Neuronal stem cell (in vitro differentiated cells): ENCODE data around the gene SPHK2.

Source experiments
- DNase-seq: peaks from one replicate; pipeline ENCODE4 v3.0.0-alpha.2; 2013; ENCODE audit warnings: low spot score
- H2AFZ ChIP-seq: one replicate; pipeline ENCODE4 v1.6.1; 2013; ENCODE audit warnings: mild to moderate bottlenecking, low read length, inconsistent platforms
- H2AK5ac ChIP-seq: 2 replicates; pipeline ENCODE4 v1.6.1; 2013; ENCODE audit warnings: low read depth, mild to moderate bottlenecking, inconsistent platforms, low read length, moderate library complexity, mixed read lengths
- H2BK120ac ChIP-seq: 2 replicates; pipeline ENCODE4 v1.6.1; 2013; ENCODE audit warnings: low read depth, mild to moderate bottlenecking, inconsistent platforms, low read length, moderate library complexity, mixed read lengths
- H2BK12ac ChIP-seq: one replicate; pipeline ENCODE4 v1.6.1; 2013; ENCODE audit warnings: low read length, inconsistent platforms
- H2BK15ac ChIP-seq: 2 replicates; pipeline ENCODE4 v1.6.1; 2013; ENCODE audit warnings: mild to moderate bottlenecking, low read length, inconsistent platforms, mixed read lengths
- H2BK5ac ChIP-seq: one replicate; pipeline ENCODE4 v1.6.1; 2013; ENCODE audit warnings: inconsistent platforms, mild to moderate bottlenecking, low read length, moderate library complexity
- H3K14ac ChIP-seq: one replicate; pipeline ENCODE4 v1.6.1; 2013; ENCODE audit warnings: low read length, inconsistent platforms
- H3K18ac ChIP-seq: 2 replicates; pipeline ENCODE4 v1.6.1; 2013; ENCODE audit warnings: low read length, inconsistent platforms
- H3K23ac ChIP-seq: 2 replicates; pipeline ENCODE4 v1.6.1; 2013; ENCODE audit warnings: low read depth, mild to moderate bottlenecking, mixed read lengths, low read length, inconsistent platforms; ENCODE audit not compliant: poor library complexity
- H3K27ac ChIP-seq: replicated peaks from 3 replicates; pipeline ENCODE4 v1.5.1; 2013; ENCODE audit warnings: low read length, inconsistent platforms
- H3K27me3 ChIP-seq, 3 experiments: 2 replicates each; pipeline ENCODE4 v1.6.1; 2013; ENCODE audit warnings: low read length in 3 of 3, mild to moderate bottlenecking in 2 of 3, inconsistent platforms in 1 of 3, low read depth in 1 of 3, mixed read lengths in 1 of 3, moderate library complexity in 1 of 3; ENCODE audit not compliant: control insufficient read depth in 3 of 3, insufficient read depth in 3 of 3
- H3K36me3 ChIP-seq, 2 donors: replicated peaks in 1 of 2; 2 replicates each; pipeline ENCODE4 v1.6.1; 2013; ENCODE audit warnings: low read length in 2 of 2; ENCODE audit not compliant: control insufficient read depth in 2 of 2, insufficient read depth in 2 of 2
- H3K4ac ChIP-seq: 2 replicates; pipeline ENCODE4 v1.6.1; 2013; ENCODE audit warnings: inconsistent platforms, mild to moderate bottlenecking, low read length, moderate library complexity
- H3K4me1 ChIP-seq, 2 donors: 1 replicate in 1 of 2; 2 replicates in 1 of 2; pipeline ENCODE4 v1.6.1; 2013; ENCODE audit warnings: low read length in 2 of 2, low read depth in 1 of 2; ENCODE audit not compliant: control insufficient read depth in 2 of 2, insufficient read depth in 1 of 2
- H3K4me2 ChIP-seq: one replicate; pipeline ENCODE4 v1.6.1; 2013; ENCODE audit warnings: mild to moderate bottlenecking, low read length, inconsistent platforms; ENCODE audit not compliant: insufficient read depth, poor library complexity, severe bottlenecking
- H3K4me3 ChIP-seq, 2 donors: 2 replicates each; pipeline ENCODE4 v1.5.1; 2013; ENCODE audit warnings: low read length in 2 of 2, mild to moderate bottlenecking in 2 of 2, inconsistent platforms in 1 of 2, moderate library complexity in 1 of 2
- H3K79me1 ChIP-seq: one replicate; pipeline ENCODE4 v1.6.1; 2013; ENCODE audit warnings: low read depth, mild to moderate bottlenecking, inconsistent platforms, low read length, moderate library complexity
- H3K9ac ChIP-seq: one replicate; pipeline ENCODE4 v1.6.1; 2013; ENCODE audit warnings: mild to moderate bottlenecking, low read depth, low read length, inconsistent platforms; ENCODE audit not compliant: poor library complexity
- H3K9me3 ChIP-seq, 2 donors: replicated peaks in 1 of 2; 2 replicates each; pipeline versions ENCODE3 to v1.6.1; 2013; ENCODE audit warnings: low read length in 2 of 2, mild to moderate bottlenecking in 2 of 2, inconsistent platforms in 1 of 2, low read depth in 1 of 2, mixed read lengths in 1 of 2, moderate library complexity in 1 of 2; ENCODE audit not compliant: control insufficient read depth in 2 of 2, insufficient read depth in 1 of 2
- H4K8ac ChIP-seq: one replicate; pipeline ENCODE4 v1.6.1; 2013; ENCODE audit warnings: low read depth, mild to moderate bottlenecking, inconsistent platforms, low read length, moderate library complexity
- H4K91ac ChIP-seq: one replicate; pipeline ENCODE4 v1.6.1; 2013; ENCODE audit warnings: low read length, low read depth, mild to moderate bottlenecking, inconsistent platforms; ENCODE audit not compliant: poor library complexity
- WGBS, 2 donors: extraction: QIAGEN DNeasy Blood & Tissue Kit; methylation state at CpG; one replicate each; pipeline ENCODE4 v1.1.7; 2013; ENCODE audit warnings: missing lambda C conversion rate in 2 of 2, mixed read lengths in 1 of 2; ENCODE audit not compliant: insufficient read length in 2 of 2, insufficient replicate concordance in 1 of 2; ENCODE audit errors: extremely low coverage in 2 of 2; 5-methylcytosine and 5-hydroxymethylcytosine counted together

Gene SPHK2

GRCh38 chr19:48633148-48634035 is 14.1 kb downstream of the SPHK2 start:
- no peak overlapping the region for H3K4me3 ChIP-seq
- H2BK15ac ChIP-seq, result no peak overlapping the region
- no peak overlapping the region for H3K4me2 ChIP-seq
- H3K27me3 ChIP-seq, result peaks cover 0 to 4% (median 0%) of the 10 kb centered on the region in 3 experiments
- no peak overlapping the region for H3K18ac ChIP-seq
- peak overlapping the region; percentile 61 for H2AK5ac ChIP-seq
- peaks cover 29 to 42% of the 10 kb centered on the region in 2 donors for H3K4me1 ChIP-seq
- H4K8ac ChIP-seq, result peak overlapping the region; percentile 19
- H2BK5ac ChIP-seq, result no peak overlapping the region
- no peak overlapping the region for H3K27ac ChIP-seq
- no peak overlapping the region for H2BK12ac ChIP-seq
- peaks cover 7 to 25% of the 10 kb centered on the region in 2 donors for H3K36me3 ChIP-seq
- H3K23ac ChIP-seq, result no peak overlapping the region
- no peak overlapping the region for H3K9ac ChIP-seq
- H3K9me3 ChIP-seq, result no peaks in the 10 kb centered on the region
- no peak for DNase-seq
- no peak overlapping the region for H3K14ac ChIP-seq
- WGBS, 2 donors, result no CpG with 5 or more reads among the region's 22 CpGs
- H3K4ac ChIP-seq, result no peak overlapping the region
- no peak overlapping the region for H2BK120ac ChIP-seq
- no peaks in the 10 kb centered on the region for H3K79me1 ChIP-seq
- H4K91ac ChIP-seq, result no peak overlapping the region
- no peak overlapping the region for H2AFZ ChIP-seq

DNA sequence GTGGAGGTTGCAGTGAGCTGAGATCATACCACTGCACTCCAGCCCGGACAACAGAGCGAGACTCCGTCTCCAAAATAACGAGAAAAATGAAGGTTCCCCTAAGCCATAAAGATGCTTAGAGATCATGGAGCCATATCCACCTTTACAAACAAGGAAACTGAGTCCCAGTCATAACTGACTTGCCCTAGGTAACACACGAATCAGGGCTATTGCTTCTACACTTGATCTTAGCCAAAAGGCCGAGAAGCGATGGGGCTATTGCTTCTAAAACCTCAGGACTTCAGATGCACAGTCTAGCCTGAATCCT is 14.7 kb downstream of the SPHK2 start:
- H3K36me3 ChIP-seq, result peaks cover 7 to 19% of the 10 kb centered on the region in 2 donors
- H3K14ac ChIP-seq, result no peak overlapping the region
- no peak overlapping the region for H3K9ac ChIP-seq
- H3K27ac ChIP-seq, result no peak overlapping the region
- H3K18ac ChIP-seq, result no peak overlapping the region
- H3K27me3 ChIP-seq, result peaks cover 0 to 4% (median 0%) of the 10 kb centered on the region in 3 experiments
- H3K79me1 ChIP-seq, result no peaks in the 10 kb centered on the region
- H3K4me2 ChIP-seq, result no peak overlapping the region
- no CpG with 5 or more reads among the region's 7 CpGs for WGBS, 2 donors
- no peak overlapping the region for H3K4ac ChIP-seq
- H2AFZ ChIP-seq, result peak overlapping the region; percentile 35
- H2BK120ac ChIP-seq, result no peak overlapping the region
- DNase-seq, result no peak
- no peak overlapping the region for H2AK5ac ChIP-seq
- no peak overlapping the region for H4K91ac ChIP-seq
- H4K8ac ChIP-seq, result no peak overlapping the region
- H2BK5ac ChIP-seq, result no peak overlapping the region
- no peaks in the 10 kb centered on the region for H3K9me3 ChIP-seq
- H3K4me3 ChIP-seq, result peak overlapping the region in 1 of 2 donors; percentile 11
- H3K23ac ChIP-seq, result no peak overlapping the region
- peaks cover 34 to 47% of the 10 kb centered on the region in 2 donors for H3K4me1 ChIP-seq
- H2BK12ac ChIP-seq, result no peak overlapping the region
- no peak overlapping the region for H2BK15ac ChIP-seq

DNA sequence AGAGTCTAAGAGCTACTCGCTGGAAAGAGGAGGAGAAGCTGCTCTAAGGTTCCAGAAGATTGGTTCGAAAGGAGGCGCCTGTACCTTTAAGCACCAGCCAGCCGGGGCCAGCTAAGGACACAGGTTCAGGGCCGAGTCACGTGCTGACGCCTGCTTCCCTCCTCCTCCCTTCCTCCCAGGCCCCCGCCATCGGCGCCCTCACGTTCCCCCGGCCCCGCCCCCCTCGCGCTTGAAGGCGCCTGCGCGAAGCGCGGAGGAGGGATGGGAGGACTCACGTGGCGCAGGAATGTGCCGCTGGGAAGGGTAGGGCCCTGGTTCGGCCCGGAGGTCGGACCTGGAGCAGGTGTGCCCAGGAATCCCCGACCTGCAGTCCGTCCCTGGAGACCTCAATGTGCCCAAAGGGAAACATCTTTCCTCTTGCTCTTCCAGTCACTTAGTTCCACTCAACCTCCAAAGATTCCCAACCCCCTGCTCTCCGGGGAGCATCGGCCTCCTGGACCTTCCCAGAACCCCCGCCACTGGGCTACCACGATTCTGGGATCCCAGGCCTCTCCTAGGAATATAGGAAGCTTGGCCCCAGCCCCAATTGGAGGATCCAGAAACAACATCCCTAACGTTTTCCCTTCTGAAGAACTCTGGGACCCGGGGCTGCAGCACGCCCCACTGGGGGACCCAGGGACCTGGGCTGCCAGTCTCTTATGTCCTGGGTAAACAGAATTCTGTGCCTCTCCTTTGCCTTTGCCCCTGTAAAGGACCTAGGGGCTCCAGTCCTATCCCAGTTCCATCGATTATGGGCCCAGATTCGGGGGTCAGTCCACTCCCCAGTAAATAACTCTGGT is 15.3 kb downstream of the SPHK2 start:
- Histone ChIP-seq H2BK12ac (no peak overlapping the region), H3K9ac (no peak overlapping the region), H2BK120ac (no peak overlapping the region), H2BK15ac (peak overlapping the region; percentile 46), H2AFZ (peak overlapping the region; percentile 83), H3K9me3 (peaks cover 0 to 3% of the 10 kb centered on the region in 2 donors), H3K27ac (peak overlapping the region; percentile 57), H3K18ac (peak overlapping the region; percentile 81), H2AK5ac (peak overlapping the region; percentile 23), H3K27me3 (peaks cover 0 to 4% (median 0%) of the 10 kb centered on the region in 3 experiments), H3K4me1 (peaks cover 31 to 47% of the 10 kb centered on the region in 2 donors), H4K91ac (no peak overlapping the region), H3K4me2 (peak overlapping the region; percentile 97), H3K14ac (no peak overlapping the region), H3K4me3 (peak overlapping the region; percentile 15 to 71), H2BK5ac (peak overlapping the region; percentile 83), H3K36me3 (peaks cover 9 to 13% of the 10 kb centered on the region in 2 donors), H3K79me1 (no peaks in the 10 kb centered on the region), H4K8ac (no peak overlapping the region), H3K4ac (no peak overlapping the region), H3K23ac (no peak overlapping the region)
- WGBS, 2 donors, result no CpG with 5 or more reads among the region's 37 CpGs
- DNase-seq, result peak; percentile 87
